Measurements from ENCODE around the gene MAGEB6B. TPM values are rescaled to one million over a fixed set of nuclear protein-coding genes. Genes with fewer than 3 reads are reported as not detected.

MAGEB6B gene, protein sequence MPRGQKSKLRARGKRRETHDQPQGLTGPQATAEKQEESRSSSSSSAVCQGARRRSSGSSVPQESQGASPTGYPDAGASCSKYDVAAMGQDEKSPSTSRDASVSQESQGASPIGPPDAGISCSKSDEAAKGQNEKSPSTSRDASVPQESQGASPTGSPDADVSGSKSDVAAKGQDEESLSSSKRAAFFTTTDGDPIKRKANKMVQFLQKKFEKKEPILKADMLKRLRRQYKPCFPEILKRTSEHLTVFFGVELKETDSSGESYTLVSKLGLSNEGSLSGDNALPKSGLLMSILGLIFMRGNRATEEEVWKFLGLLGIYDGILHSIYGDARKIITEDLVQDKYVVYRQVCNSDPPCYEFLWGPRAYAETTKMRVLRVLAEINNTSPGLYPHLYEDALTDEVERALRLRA
- total RNA-seq, result not detected in 2 replicates

DNA sequence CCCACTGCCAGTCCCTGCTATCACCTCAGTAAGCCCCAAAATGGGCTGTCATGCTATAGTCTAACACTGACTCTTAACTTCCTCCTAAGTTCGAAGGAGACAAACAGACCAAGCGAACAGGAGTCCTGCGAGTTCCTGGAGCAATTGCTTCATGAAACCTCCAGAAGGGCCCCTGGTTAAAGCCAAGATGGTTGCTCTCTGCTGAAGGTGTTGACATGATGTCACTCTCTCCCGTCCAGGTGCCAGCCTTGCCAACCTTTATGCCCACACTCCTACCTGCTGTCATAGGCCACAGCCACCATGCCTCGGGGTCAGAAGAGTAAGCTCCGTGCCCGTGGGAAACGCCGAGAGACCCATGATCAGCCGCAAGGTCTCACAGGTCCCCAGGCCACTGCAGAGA, at the start of gene MAGEB6B:
Gene MAGEB6B (plus strand): TSS at position 301 of the 400 bp plus-strand sequence. CDS start 0 bp downstream, at position 301.

DNA sequence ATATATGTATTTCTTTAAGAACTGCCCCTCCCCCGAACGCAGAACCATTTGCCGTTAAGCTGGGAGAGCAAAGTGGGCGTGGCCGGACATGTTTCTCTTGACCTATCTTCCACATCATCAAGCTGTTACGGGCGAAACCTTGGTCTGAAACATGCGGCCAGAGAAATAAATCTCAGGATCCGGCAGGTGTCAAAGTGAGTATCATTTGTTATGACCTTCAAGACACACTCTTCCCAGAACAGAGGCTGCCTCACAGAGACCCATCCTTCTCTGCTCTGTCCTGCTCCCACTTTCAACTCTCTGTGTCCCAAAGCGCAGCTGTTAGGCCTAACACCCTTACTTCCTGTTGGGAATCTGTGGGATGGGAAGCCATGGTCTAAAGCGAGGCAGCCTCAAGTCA, 22.1 kb upstream of the MAGEB6B start, which contains the start of gene MAGEB18:
Gene MAGEB18 (plus strand): TSS at position 70 of the 400 bp plus-strand sequence. CDS start 643 bp downstream, outside the sequence.

DNA sequence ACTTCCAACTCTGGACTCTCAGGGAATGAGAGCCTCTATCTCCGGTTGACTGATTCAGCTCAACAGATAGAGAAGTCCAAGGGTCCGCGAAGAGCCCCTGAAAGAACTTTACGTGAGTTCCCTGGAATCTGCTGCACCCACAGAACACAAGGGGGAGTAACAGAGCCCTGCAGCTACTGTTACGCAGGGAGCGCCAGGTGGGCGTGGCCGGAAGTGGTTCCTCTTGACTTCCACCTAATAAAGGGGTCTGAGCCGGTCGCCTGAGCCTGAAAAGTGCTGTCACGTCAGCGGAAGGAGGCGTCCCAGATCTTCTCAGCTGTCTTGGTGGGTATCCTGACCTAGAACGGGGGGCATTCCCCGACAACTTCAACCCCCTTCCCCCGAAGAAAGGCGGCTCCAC, 31.8 kb downstream of the MAGEB6B start, which contains the start of gene MAGEB6:
Gene MAGEB6 (plus strand): TSS at position 237 of the 400 bp plus-strand sequence. CDS start 1,407 bp downstream, outside the sequence.

Other genes with a start within 250 kb of the MAGEB6B start
- gene MAGEB18, start 22.3 kb upstream of the MAGEB6B start, total RNA-seq, result not detected in 2 replicates
- gene MAGEB6, start 31.8 kb downstream of the MAGEB6B start, total RNA-seq, result not detected in 2 replicates
- not detected in 2 replicates for gene MAGEB5, start 55.6 kb downstream of the MAGEB6B start, total RNA-seq